ENCODE measurements around the gene SNRNP200. TPM values are rescaled to one million over a fixed set of nuclear protein-coding genes. Genes with fewer than 3 reads are reported as not detected.

SNRNP200 gene
- total RNA-seq, 2 experiments from 2014 or later = 79.3 to 216 TPM

- Histone ChIP-seq H3K36me3 (ENCODE audit: insufficient read depth, low read length) (peaks cover 57% of the 10 kb centered on the region), H3K9me3 (ENCODE audit: low read length) (no peaks in the 10 kb centered on the region), H3K4me3 (ENCODE audit: low read depth, low read length, poor library complexity, severe bottlenecking) (peak overlapping the region; percentile 79), H2AFZ (ENCODE audit: low read length) (peak overlapping the region; percentile 20; the same call in 1 of the 2 replicates), H3K27ac (ENCODE audit: low read depth, low read length, poor library complexity, severe bottlenecking) (peak overlapping the region; percentile 62), H3K4me2 (ENCODE audit: low read length) (peak overlapping the region; percentile 99), H3K9me2 (ENCODE audit: insufficient read depth, low read length) (no peaks in the 10 kb centered on the region), H3K4me1 (ENCODE audit: insufficient read depth, low read length, poor library complexity, severe bottlenecking) (peaks cover 30% of the 10 kb centered on the region), H4K20me1 (ENCODE audit: insufficient read depth, low read length) (peaks cover 13% of the 10 kb centered on the region), H3K79me2 (ENCODE audit: insufficient read depth, low read depth, low read length) (peaks cover 51% of the 10 kb centered on the region)
- DNase-seq (ENCODE audit: low spot score) = peak; percentile 53
- no peak for TF ChIP-seq EZH2phosphoT487 (IDR thresholded peaks at IDR 0.05; ENCODE audit: borderline replicate concordance, low read depth, low read length)
- no peak for TF ChIP-seq CTCF (conservative IDR thresholded peaks at IDR 0.05; ENCODE audit: low read length)
- BruUV-seq (replicated peaks) = no TSS peak
- intact Hi-C loops (cut with micrococcal nuclease; ENCODE audit: unreplicated experiment) = loop anchor here (1.0 to 10.0 kb wide), 5 partner anchors 24 to 239 kb away; partner anchors contain the start of genes ASTL, DUSP2 and NEURL3
- ChIA-PET CTCF (ENCODE audit: unreplicated experiment) (interaction anchor here (0.7 to 1.2 kb wide), 4 partner anchors 32 to 273 kb away, joined by 3 to 5 read pairs (median 4); partner anchors contain the start of gene STARD7), POLR2A (interaction anchor here (0.6 to 1.0 kb wide), 3 partner anchors 24 to 91 kb away, joined by 3 to 5 read pairs (median 3); no protein-coding TSS in a partner anchor)
Measured at GRCh38 chr2:96265349-96265839, 40.0 kb downstream of the SNRNP200 start.

GRCh38 chr2:96264656-96265348, 40.5 kb downstream of the SNRNP200 start:
- H3K36me3 ChIP-seq (ENCODE audit: insufficient read depth, low read length) = peaks cover 61% of the 10 kb centered on the region
- H4K20me1 ChIP-seq (ENCODE audit: insufficient read depth, low read length) = peaks cover 13% of the 10 kb centered on the region
- H3K27ac ChIP-seq (ENCODE audit: low read depth, low read length, poor library complexity, severe bottlenecking) = peak overlapping the region; percentile 62
- ChIA-PET POLR2A (interaction anchor here (0.6 to 1.0 kb wide), 5 partner anchors 23 to 90 kb away, joined by 3 to 5 read pairs (median 3); partner anchors contain the start of gene STARD7), CTCF (ENCODE audit: unreplicated experiment) (interaction anchor here (0.6 to 1.2 kb wide), 6 partner anchors 23 to 272 kb away, joined by 3 to 5 read pairs (median 4); partner anchors contain the start of gene STARD7)
- intact Hi-C loops (cut with micrococcal nuclease; ENCODE audit: unreplicated experiment) = loop anchor here (1.0 to 10.0 kb wide), 5 partner anchors 24 to 240 kb away; partner anchors contain the start of genes ASTL, DUSP2 and NEURL3
- H3K4me3 ChIP-seq (ENCODE audit: low read depth, low read length, poor library complexity, severe bottlenecking) = peak overlapping the region; percentile 79
- H3K4me2 ChIP-seq (ENCODE audit: low read length) = peak overlapping the region; percentile 99
- DNase-seq (ENCODE audit: low spot score) = peak; percentile 81
- H2AFZ ChIP-seq (ENCODE audit: low read length) = no peak overlapping the region
- H3K4me1 ChIP-seq (ENCODE audit: insufficient read depth, low read length, poor library complexity, severe bottlenecking) = peaks cover 36% of the 10 kb centered on the region
- H3K9me2 ChIP-seq (ENCODE audit: insufficient read depth, low read length) = no peaks in the 10 kb centered on the region
- TF ChIP-seq EZH2phosphoT487 (IDR thresholded peaks at IDR 0.05; ENCODE audit: borderline replicate concordance, low read depth, low read length) = no peak
- TF ChIP-seq CTCF (conservative IDR thresholded peaks at IDR 0.05; ENCODE audit: low read length) = peak; percentile 85
- TSS peak; percentile 64 for BruUV-seq (replicated peaks)
- H3K9me3 ChIP-seq (ENCODE audit: low read length) = no peaks in the 10 kb centered on the region
- peaks cover 51% of the 10 kb centered on the region for H3K79me2 ChIP-seq (ENCODE audit: insufficient read depth, low read depth, low read length)
